Activated T-helper 1 cell treated with anti-CD3 and anti-CD28 coated beads, Interleukin-12 subunit alpha, Interleukin-12 subunit beta, Interleukin-2, Interleukin-4 antibody, amounts not matched to agents 30 ng/mL and 10 ng/mL and 1 ng/mL, durations not matched to agents 14 hours and 24 hours and 36 hours (primary cell): ENCODE results near the gene METTL2B. TPM values are rescaled to one million over a fixed set of nuclear protein-coding genes. Genes with fewer than 3 reads are reported as not detected.
"Not testable (repeated sequence)": the region's sequence is repeated elsewhere in the genome, so short reads cannot be mapped to it uniquely, and the experiment has no call there.

Experiments used
- DNase-seq: peaks from one replicate; pipeline ENCODE4 v3.0.0; 2021; ENCODE audit warnings: low spot score
- H3K27ac Mint-ChIP-seq: one replicate; pipeline ENCODE4 v1.8.0; 2021; ENCODE audit warnings: mild to moderate bottlenecking, mixed read lengths
- H3K27me3 Mint-ChIP-seq: one replicate; pipeline ENCODE4 v1.8.0; 2022; ENCODE audit warnings: mild to moderate bottlenecking, moderate library complexity, mixed read lengths; ENCODE audit not compliant: insufficient read depth
- H3K36me3 Mint-ChIP-seq: one replicate; pipeline ENCODE4 v1.8.0; 2021; ENCODE audit warnings: low read depth, mixed read lengths
- H3K4me1 Mint-ChIP-seq: one replicate; pipeline ENCODE4 v1.8.0; 2021; ENCODE audit warnings: low read depth, mixed read lengths
- H3K4me3 Mint-ChIP-seq: one replicate; pipeline ENCODE4 v1.8.0; 2021; ENCODE audit warnings: mild to moderate bottlenecking, moderate library complexity, mixed read lengths
- H3K9me3 Mint-ChIP-seq: one replicate; pipeline ENCODE4 v1.8.0; 2021; ENCODE audit warnings: mixed read lengths
- intact Hi-C: fragments of 100-400 bp; cut with micrococcal nuclease; formaldehyde crosslinking; loops from one replicate; pipeline ENCODE4 v1.15.1; 2024
- total RNA-seq: library from RNA; stranded (reverse); gene quantifications from 2 replicates; pipeline ENCODE4 v1.2.3, GENCODE V29; 2022

Gene METTL2B
- total RNA-seq, 1 donor from 2014 or later: 64.9 TPM

GRCh38 chr7:128537410-128537809 lies 60.9 kb downstream of the METTL2B start:
- Mint-ChIP-seq H3K36me3 (peaks cover 36% of the 10 kb centered on the region), H3K4me1 (peaks cover 31% of the 10 kb centered on the region)
- not testable (repeated sequence) for DNase-seq, H3K27me3 Mint-ChIP-seq, H3K27ac Mint-ChIP-seq, H3K4me3 Mint-ChIP-seq, H3K9me3 Mint-ChIP-seq
- intact Hi-C loops: loop anchor here (5.0 to 10.0 kb wide), 3 partner anchors 193 to 883 kb away; partner anchors contain the start of genes AHCYL2, RBM28 and SND1

- H3K9me3 Mint-ChIP-seq, intact Hi-C loops, H3K4me1 Mint-ChIP-seq, H3K4me3 Mint-ChIP-seq, DNase-seq, H3K27ac Mint-ChIP-seq, H3K27me3 Mint-ChIP-seq: not testable (repeated sequence)
- peaks cover 28% of the 10 kb centered on the region for H3K36me3 Mint-ChIP-seq
Observed at GRCh38 chr7:128542530-128542929, 66.0 kb downstream of the METTL2B start.

GRCh38 chr7:128543300-128543699 lies 66.8 kb downstream of the METTL2B start:
- H3K4me3 Mint-ChIP-seq, H3K27ac Mint-ChIP-seq, intact Hi-C loops, H3K4me1 Mint-ChIP-seq, H3K9me3 Mint-ChIP-seq, DNase-seq, H3K27me3 Mint-ChIP-seq: not testable (repeated sequence)
- H3K36me3 Mint-ChIP-seq: peaks cover 26% of the 10 kb centered on the region

DNA sequence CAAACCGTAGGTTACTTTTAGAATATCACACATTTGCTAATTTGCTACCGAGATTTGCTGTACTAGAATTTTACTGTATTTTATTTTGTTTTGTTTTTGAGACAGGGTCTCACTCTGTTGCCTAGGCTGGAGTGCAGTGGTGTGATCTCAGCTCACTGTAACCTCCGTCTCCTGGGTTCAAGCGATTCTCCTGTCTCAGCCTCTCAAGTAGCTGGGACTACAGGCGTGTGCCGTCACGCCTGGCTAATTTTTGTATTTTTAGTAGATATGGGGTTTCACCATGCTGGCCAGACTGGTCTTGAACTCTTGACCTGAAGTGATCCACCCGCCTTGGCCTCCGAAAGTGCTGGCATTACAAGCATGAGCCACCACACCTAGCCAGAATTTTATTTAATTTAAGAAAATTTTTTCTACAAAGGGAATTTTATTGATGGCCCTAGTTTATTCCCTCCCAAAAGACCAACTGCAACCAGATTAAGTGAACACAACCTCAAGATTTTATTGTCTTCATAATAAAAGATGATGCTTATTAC lies 69.8 kb downstream of the METTL2B start:
- H3K4me1 Mint-ChIP-seq, DNase-seq, H3K9me3 Mint-ChIP-seq, intact Hi-C loops, H3K27me3 Mint-ChIP-seq, H3K4me3 Mint-ChIP-seq, H3K27ac Mint-ChIP-seq: not testable (repeated sequence)
- peaks cover 21% of the 10 kb centered on the region for H3K36me3 Mint-ChIP-seq

- Mint-ChIP-seq H3K4me1 (no peaks in the 10 kb centered on the region), H3K9me3 (no peaks in the 10 kb centered on the region), H3K4me3 (no peak overlapping the region), H3K36me3 (peaks cover 10% of the 10 kb centered on the region), H3K27me3 (no peaks in the 10 kb centered on the region), H3K27ac (no peak overlapping the region)
- no peak for DNase-seq
- intact Hi-C loops: no loop called here
Observed at GRCh38 chr7:128550920-128551319, 74.4 kb downstream of the METTL2B start.

GRCh38 chr7:128554394-128554793 lies 77.8 kb downstream of the METTL2B start:
- intact Hi-C loops, H3K4me1 Mint-ChIP-seq, H3K27ac Mint-ChIP-seq, H3K27me3 Mint-ChIP-seq, DNase-seq, H3K4me3 Mint-ChIP-seq, H3K9me3 Mint-ChIP-seq, H3K36me3 Mint-ChIP-seq: not testable (repeated sequence)

Other genes starting within 250 kb of the METTL2B start
- gene LEP, start 235.5 kb upstream of the METTL2B start, total RNA-seq: not detected in 2 replicates
- 77.0 and 80.1 TPM in 2 replicates for gene RBM28, start 132.8 kb upstream of the METTL2B start, total RNA-seq
- 0.10 and 0.21 TPM in 2 replicates for gene PRRT4, start 115.1 kb upstream of the METTL2B start, total RNA-seq
- 91.7 and 95.8 TPM in 2 replicates for gene IMPDH1, start 66.8 kb upstream of the METTL2B start, total RNA-seq
- gene HILPDA, start 20.9 kb upstream of the METTL2B start, total RNA-seq: 53.7 and 56.9 TPM in 2 replicates
- gene GARIN1A, start 195.5 kb downstream of the METTL2B start, total RNA-seq: 0.73 and 1.0 TPM in 2 replicates